Measurements from ENCODE around the gene SHH.

The SHH gene

GRCh38 chr7:155844526-155844925 lies 32.3 kb upstream of the SHH start:
- ChIA-PET POLR2A (no interaction called here), CTCF (no interaction called here)
- Histone ChIP-seq H3K4me3 (ENCODE audit: low read depth, low read length) (no peak overlapping the region), H3K9me3 (ENCODE audit: control insufficient read depth, insufficient read depth, low read depth, low read length) (no peaks in the 10 kb centered on the region), H3K4me1 (ENCODE audit: control insufficient read depth, insufficient read depth, low read length) (no peaks in the 10 kb centered on the region), H3K36me3 (ENCODE audit: control insufficient read depth in 2 of 2, insufficient read depth in 1 of 2, low read length in 2 of 2) (no peaks in the 10 kb centered on the region), H3K27ac (ENCODE audit: extremely low read depth, low read depth, low read length) (no peak overlapping the region)
- TF ChIP-seq ZNF404 (tag by site-specific recombination; IDR thresholded peaks at IDR 0.05) (no peak), HIC1 (tag by site-specific recombination; IDR thresholded peaks at IDR 0.05) (no peak), ZNF2 (tag by site-specific recombination; IDR thresholded peaks at IDR 0.05) (no peak), EGR2 (tag by site-specific recombination; IDR thresholded peaks at IDR 0.05; ENCODE audit: low read depth) (no peak), ZBTB20 (tag by site-specific recombination; IDR thresholded peaks at IDR 0.05) (no peak)

- no peaks in the 10 kb centered on the region for H3K9me3 ChIP-seq (ENCODE audit: control insufficient read depth, insufficient read depth, low read depth, low read length)
- H3K27ac ChIP-seq (ENCODE audit: extremely low read depth, low read depth, low read length): no peak overlapping the region
- ChIA-PET POLR2A (no interaction called here), CTCF (no interaction called here)
- H3K4me1 ChIP-seq (ENCODE audit: control insufficient read depth, insufficient read depth, low read length): no peaks in the 10 kb centered on the region
- H3K4me3 ChIP-seq (ENCODE audit: low read depth, low read length): no peak overlapping the region
- no peaks in the 10 kb centered on the region for H3K36me3 ChIP-seq (ENCODE audit: control insufficient read depth in 2 of 2, insufficient read depth in 1 of 2, low read length in 2 of 2)
- TF ChIP-seq ZEB2 (tag by site-specific recombination; IDR thresholded peaks at IDR 0.05): no peak
- TF ChIP-seq ZNF561 (tag by site-specific recombination; IDR thresholded peaks at IDR 0.05; ENCODE audit: borderline replicate concordance): no peak
- TF ChIP-seq ZSCAN5A (tag by site-specific recombination; IDR thresholded peaks at IDR 0.05): no peak
Measured at GRCh38 chr7:155844019-155844453, 31.8 kb upstream of the SHH start.

GRCh38 chr7:155843426-155844018 lies 31.3 kb upstream of the SHH start:
- Histone ChIP-seq H3K36me3 (ENCODE audit: control insufficient read depth in 2 of 2, insufficient read depth in 1 of 2, low read length in 2 of 2) (no peaks in the 10 kb centered on the region), H3K4me3 (ENCODE audit: low read depth, low read length) (no peak overlapping the region), H3K27ac (ENCODE audit: extremely low read depth, low read depth, low read length) (no peak overlapping the region), H3K9me3 (ENCODE audit: control insufficient read depth, insufficient read depth, low read depth, low read length) (no peaks in the 10 kb centered on the region), H3K4me1 (ENCODE audit: control insufficient read depth, insufficient read depth, low read length) (no peaks in the 10 kb centered on the region)
- POLR2A ChIA-PET: no interaction called here
- CTCF ChIA-PET: interaction anchor here (1.4 kb wide), 1 partner anchor 19 kb away, joined by 3 read pairs; no protein-coding TSS in a partner anchor
- TF ChIP-seq ZNF133 (tag by site-specific recombination; IDR thresholded peaks at IDR 0.05) (no peak), ZNF596 (tag by site-specific recombination; IDR thresholded peaks at IDR 0.05) (no peak), ZNF610 (tag by site-specific recombination; IDR thresholded peaks at IDR 0.05; ENCODE audit: borderline replicate concordance) (no peak), ZFP3 (tag by site-specific recombination; IDR thresholded peaks at IDR 0.05; ENCODE audit: low read depth) (no peak), ZNF433 (tag by site-specific recombination; IDR thresholded peaks at IDR 0.05; ENCODE audit: low read depth) (no peak), ZFP69B (tag by site-specific recombination; IDR thresholded peaks at IDR 0.05) (no peak), ZFP41 (tag by site-specific recombination; IDR thresholded peaks at IDR 0.05; ENCODE audit: borderline replicate concordance) (no peak), ZNF423 (tag by site-specific recombination; IDR thresholded peaks at IDR 0.05) (no peak), ZBTB1 (tag by site-specific recombination; IDR thresholded peaks at IDR 0.05) (no peak), ZNF501 (tag by site-specific recombination; IDR thresholded peaks at IDR 0.05) (no peak), ZNF830 (tag by site-specific recombination; IDR thresholded peaks at IDR 0.05; ENCODE audit: low read depth) (no peak), ZNF132 (tag by site-specific recombination; IDR thresholded peaks at IDR 0.05; ENCODE audit: borderline replicate concordance) (no peak), ZNF704 (tag by site-specific recombination; IDR thresholded peaks at IDR 0.05) (no peak), ATF2 (tag by site-specific recombination; IDR thresholded peaks at IDR 0.05; ENCODE audit: low read depth) (no peak), ZNF510 (tag by site-specific recombination; IDR thresholded peaks at IDR 0.05; ENCODE audit: insufficient replicate concordance) (no peak), ZNF624 (tag by site-specific recombination; IDR thresholded peaks at IDR 0.05) (no peak), ZNF677 (tag by site-specific recombination; IDR thresholded peaks at IDR 0.05) (no peak)
